Fibroblast of pulmonary artery (primary cell): ENCODE measurements around the gene SASH1.

Experiments used
- DNase-seq: peaks from one replicate; pipeline ENCODE4 v3.0.0-alpha.2; 2010; ENCODE audit warnings: low read depth
- H3K4me3 ChIP-seq: replicated peaks from 2 replicates; pipeline ENCODE4 v1.5.1; 2011; ENCODE audit warnings: low read depth, mild to moderate bottlenecking, control low read depth, low read length, moderate library complexity
- CTCF ChIP-seq: IDR thresholded peaks from 2 replicates; pipeline ENCODE4 v1.5.1; 2011; ENCODE audit warnings: mild to moderate bottlenecking, control low read depth, low read length, inconsistent platforms; ENCODE audit errors: missing control alignments

The SASH1 gene

GRCh38 chr6:148342350-148343046, at the start of gene SASH1:
SASH1 (plus strand) TSS chr6:148342838; CDS start chr6:148343068, 230 bp downstream.
- H3K4me3 ChIP-seq, result peak within 1 kb of the TSS; percentile 79
- no peak for TF ChIP-seq CTCF
- DNase-seq, result peak; percentile 87

DNA sequence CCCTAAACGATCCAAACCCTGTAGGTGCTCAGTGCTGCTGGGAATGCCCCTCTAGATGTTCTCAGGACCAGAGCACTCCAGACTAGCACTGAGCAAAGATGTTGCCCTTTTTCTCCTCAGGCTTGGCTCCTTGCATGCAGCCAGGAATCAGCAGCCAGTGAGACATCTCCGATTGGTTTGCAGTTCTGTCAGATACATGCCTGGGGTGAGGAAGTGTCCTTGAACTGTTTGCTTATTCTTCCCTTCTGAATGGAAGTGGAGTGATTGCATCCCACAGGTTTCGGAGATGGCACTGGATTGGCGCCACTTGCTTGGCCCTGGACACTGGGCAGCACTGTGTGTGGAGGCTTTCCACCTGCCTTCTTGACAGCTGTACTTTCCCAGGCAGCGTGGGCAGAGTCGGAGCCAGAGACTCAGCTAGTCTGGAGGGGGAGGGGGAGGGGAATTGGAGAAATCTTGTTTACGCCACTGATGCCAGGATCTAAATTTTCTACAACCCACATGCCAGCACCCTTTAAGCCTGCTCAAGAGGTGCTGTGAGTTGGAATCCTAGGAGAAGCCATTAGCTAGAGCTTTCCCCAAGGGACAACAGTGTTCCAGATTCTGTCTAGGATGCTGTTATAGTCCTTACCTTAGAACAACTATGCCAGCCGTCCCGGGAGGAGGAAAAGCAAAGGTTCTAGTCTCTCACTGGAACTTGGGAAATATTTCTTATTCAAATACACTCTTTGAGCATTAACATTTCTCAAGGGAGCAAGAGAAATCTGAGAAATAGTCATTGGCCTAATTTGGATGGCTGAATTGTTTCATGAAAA, 49.2 kb upstream of the SASH1 start:
- no peak for DNase-seq
- TF ChIP-seq CTCF, result no peak
- H3K4me3 ChIP-seq, result no peak overlapping the region

DNA sequence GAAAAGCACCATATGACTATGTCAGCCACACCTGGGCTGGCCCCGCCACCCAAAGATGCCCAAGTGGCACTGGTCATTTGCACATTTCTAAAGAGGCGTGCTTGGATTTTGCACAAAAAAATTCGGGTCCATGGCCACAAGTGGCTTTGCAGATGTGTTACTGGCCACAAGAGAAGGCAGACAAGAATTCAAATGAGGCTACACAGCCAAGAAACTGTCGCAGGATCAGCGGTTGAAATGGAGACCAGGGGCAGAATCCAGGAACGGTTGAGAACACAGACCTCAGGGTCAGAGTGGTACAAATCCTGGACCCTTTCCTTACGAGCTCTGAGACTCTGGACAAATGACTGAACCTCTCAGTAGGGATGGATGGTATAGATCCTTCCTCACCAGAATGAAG, 48.6 kb upstream of the SASH1 start:
- no peak for DNase-seq
- H3K4me3 ChIP-seq, result no peak overlapping the region
- TF ChIP-seq CTCF, result no peak

- no peak for DNase-seq
Observed at GRCh38 chr6:148295261-148295887, 47.3 kb upstream of the SASH1 start.

DNA sequence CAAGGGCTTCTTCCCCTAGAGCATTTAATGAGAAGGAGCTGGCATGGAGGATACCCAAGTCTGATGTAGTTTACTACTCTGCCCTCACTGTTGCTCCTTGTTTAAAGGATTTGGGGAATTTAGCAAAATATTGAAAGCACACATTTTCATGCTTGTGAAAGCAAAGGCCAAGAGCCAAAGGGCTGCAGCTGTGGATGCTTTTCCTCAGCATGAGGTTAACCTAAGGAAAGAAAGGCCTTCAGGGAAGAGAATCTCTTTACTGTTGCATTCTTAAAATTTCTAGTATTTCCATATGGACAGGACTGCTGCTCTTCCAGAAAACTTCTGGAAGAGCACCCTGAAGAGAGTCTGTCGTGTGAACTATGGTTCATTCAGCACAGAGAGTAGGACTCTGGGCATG, 45.9 kb upstream of the SASH1 start:
- H3K4me3 ChIP-seq, result no peak overlapping the region
- TF ChIP-seq CTCF, result no peak
- no peak for DNase-seq

More at GRCh38 chr6:148295261-148295887, 47.3 kb upstream of the SASH1 start:
- no peak for TF ChIP-seq CTCF
- H3K4me3 ChIP-seq, result no peak overlapping the region

DNA sequence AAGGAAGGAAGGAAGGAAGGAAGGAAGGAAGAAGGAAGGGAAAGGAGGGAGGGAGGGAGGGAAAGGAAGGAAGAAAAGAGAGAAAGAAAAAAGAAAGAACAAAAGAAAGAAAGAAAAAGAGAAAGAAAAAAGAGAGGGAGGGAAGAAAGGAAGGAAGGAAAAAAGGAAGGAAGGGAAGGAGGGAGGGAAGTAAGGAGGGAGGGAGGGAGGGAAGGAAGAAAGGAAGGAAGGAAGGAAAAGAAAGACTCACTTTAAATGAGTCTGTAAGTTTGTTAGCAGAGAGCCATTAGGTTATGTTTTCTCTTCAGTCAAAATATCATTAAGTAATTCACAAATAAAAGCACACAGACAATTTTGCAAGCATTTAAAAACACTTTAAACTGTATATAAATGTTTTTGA, 44.0 kb upstream of the SASH1 start:
- no peak for TF ChIP-seq CTCF
- no peak overlapping the region for H3K4me3 ChIP-seq
- DNase-seq, result no peak
